ENCODE measurements around the gene NFIA.

NFIA gene

DNA sequence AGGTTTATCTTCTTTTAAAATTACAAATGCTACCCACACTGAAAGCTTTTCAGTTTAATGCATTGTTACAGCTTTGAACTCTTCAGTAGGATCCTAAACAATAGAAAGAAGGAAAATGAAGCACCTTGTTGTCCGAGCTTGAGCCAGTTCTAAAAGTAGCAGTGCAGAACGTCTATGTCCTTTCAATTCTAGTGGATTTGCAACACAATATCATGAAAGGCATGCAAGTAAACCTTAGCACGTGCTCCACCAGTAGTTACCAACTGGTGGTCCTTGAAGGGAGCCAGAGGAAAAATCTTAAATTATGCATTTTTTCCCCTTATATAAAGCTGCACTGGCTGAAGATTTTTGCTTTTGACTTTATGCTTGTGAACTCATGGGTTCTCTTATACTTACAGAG lies 208.2 kb downstream of the NFIA start:
- Histone ChIP-seq H3K79me2 (ENCODE audit: insufficient read depth, low read length) (no peaks in the 10 kb centered on the region), H3K9ac (ENCODE audit: low read depth, low read length, poor library complexity, severe bottlenecking) (no peak overlapping the region), H3K9me3 (ENCODE audit: insufficient read depth, low read depth, low read length) (no peaks in the 10 kb centered on the region), H4K20me1 (ENCODE audit: insufficient read depth, low read length, poor library complexity, severe bottlenecking) (no peaks in the 10 kb centered on the region), H3K36me3 (ENCODE audit: insufficient read depth, low read length) (no peaks in the 10 kb centered on the region), H3K9me2 (replicated peaks; ENCODE audit: low read depth, low read length) (no peaks in the 10 kb centered on the region), H3K27me3 (ENCODE audit: insufficient read depth, low read length, poor library complexity, severe bottlenecking) (no peaks in the 10 kb centered on the region), H3K4me1 (ENCODE audit: insufficient read depth, low read length, poor library complexity, severe bottlenecking) (no peaks in the 10 kb centered on the region), H3K4me2 (ENCODE audit: low read depth, low read length, poor library complexity, severe bottlenecking) (no peak overlapping the region), H3F3A (ENCODE audit: low read depth) (no peaks in the 10 kb centered on the region), H3K4me3 (ENCODE audit: low read length, poor library complexity, severe bottlenecking) (no peak overlapping the region), H2AFZ (ENCODE audit: low read length) (no peak overlapping the region)
- TF ChIP-seq EZH2phosphoT487 (IDR thresholded peaks at IDR 0.05; ENCODE audit: borderline replicate concordance), result no peak
- TF ChIP-seq, protein P1, sequence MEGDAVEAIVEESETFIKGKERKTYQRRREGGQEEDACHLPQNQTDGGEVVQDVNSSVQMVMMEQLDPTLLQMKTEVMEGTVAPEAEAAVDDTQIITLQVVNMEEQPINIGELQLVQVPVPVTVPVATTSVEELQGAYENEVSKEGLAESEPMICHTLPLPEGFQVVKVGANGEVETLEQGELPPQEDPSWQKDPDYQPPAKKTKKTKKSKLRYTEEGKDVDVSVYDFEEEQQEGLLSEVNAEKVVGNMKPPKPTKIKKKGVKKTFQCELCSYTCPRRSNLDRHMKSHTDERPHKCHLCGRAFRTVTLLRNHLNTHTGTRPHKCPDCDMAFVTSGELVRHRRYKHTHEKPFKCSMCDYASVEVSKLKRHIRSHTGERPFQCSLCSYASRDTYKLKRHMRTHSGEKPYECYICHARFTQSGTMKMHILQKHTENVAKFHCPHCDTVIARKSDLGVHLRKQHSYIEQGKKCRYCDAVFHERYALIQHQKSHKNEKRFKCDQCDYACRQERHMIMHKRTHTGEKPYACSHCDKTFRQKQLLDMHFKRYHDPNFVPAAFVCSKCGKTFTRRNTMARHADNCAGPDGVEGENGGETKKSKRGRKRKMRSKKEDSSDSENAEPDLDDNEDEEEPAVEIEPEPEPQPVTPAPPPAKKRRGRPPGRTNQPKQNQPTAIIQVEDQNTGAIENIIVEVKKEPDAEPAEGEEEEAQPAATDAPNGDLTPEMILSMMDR (conservative IDR thresholded peaks at IDR 0.05; ENCODE audit: low read length), result no peak

GRCh38 chr1:61293197-61293596 lies 210.8 kb downstream of the NFIA start:
- no peak overlapping the region for H3K9ac ChIP-seq (ENCODE audit: low read depth, low read length, poor library complexity, severe bottlenecking)
- H2AFZ ChIP-seq (ENCODE audit: low read length), result no peak overlapping the region
- no peaks in the 10 kb centered on the region for H3K36me3 ChIP-seq (ENCODE audit: insufficient read depth, low read length)
- no peaks in the 10 kb centered on the region for H3K9me3 ChIP-seq (ENCODE audit: insufficient read depth, low read depth, low read length)
- no peaks in the 10 kb centered on the region for H3K9me2 ChIP-seq (replicated peaks; ENCODE audit: low read depth, low read length)
- no peaks in the 10 kb centered on the region for H3K27me3 ChIP-seq (ENCODE audit: insufficient read depth, low read length, poor library complexity, severe bottlenecking)
- no peak overlapping the region for H3K4me2 ChIP-seq (ENCODE audit: low read depth, low read length, poor library complexity, severe bottlenecking)
- TF ChIP-seq EZH2phosphoT487 (IDR thresholded peaks at IDR 0.05; ENCODE audit: borderline replicate concordance), result no peak
- TF ChIP-seq, protein P1 (conservative IDR thresholded peaks at IDR 0.05; ENCODE audit: low read length), result no peak
- no peak overlapping the region for H3K4me3 ChIP-seq (ENCODE audit: low read length, poor library complexity, severe bottlenecking)
- H4K20me1 ChIP-seq (ENCODE audit: insufficient read depth, low read length, poor library complexity, severe bottlenecking), result no peaks in the 10 kb centered on the region
- H3F3A ChIP-seq (ENCODE audit: low read depth), result no peaks in the 10 kb centered on the region
- H3K79me2 ChIP-seq (ENCODE audit: insufficient read depth, low read length), result no peaks in the 10 kb centered on the region
- peaks cover 9% of the 10 kb centered on the region for H3K4me1 ChIP-seq (ENCODE audit: insufficient read depth, low read length, poor library complexity, severe bottlenecking)

DNA sequence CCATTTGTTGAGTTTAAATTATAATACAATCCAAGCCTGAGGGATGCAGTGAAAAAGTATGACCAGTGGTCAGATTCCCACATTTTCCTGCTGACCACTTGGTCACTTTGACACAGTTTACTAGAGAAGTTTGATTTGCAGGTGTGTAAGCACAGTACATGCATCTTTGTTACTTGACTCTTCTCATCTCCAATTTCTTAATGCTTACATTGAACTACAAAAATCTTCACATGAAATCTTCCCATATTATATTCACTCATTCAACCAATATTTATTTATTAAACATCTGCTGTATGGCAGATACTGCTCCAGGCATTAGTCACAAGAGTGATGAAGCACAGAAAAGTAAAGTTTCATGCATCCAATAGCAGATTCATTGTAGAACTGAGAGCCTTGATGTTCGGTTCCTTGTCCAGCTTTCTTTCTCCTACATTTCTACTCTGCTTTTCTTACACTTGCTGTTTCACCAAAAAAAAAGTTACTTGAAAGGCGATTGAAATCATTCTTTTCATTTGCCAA lies 211.7 kb downstream of the NFIA start:
- Histone ChIP-seq H3K9ac (ENCODE audit: low read depth, low read length, poor library complexity, severe bottlenecking) (no peak overlapping the region), H3K4me3 (ENCODE audit: low read length, poor library complexity, severe bottlenecking) (no peak overlapping the region), H3K36me3 (ENCODE audit: insufficient read depth, low read length) (no peaks in the 10 kb centered on the region), H3K4me1 (ENCODE audit: insufficient read depth, low read length, poor library complexity, severe bottlenecking) (peaks cover 9% of the 10 kb centered on the region), H3K9me2 (replicated peaks; ENCODE audit: low read depth, low read length) (no peaks in the 10 kb centered on the region), H3K27me3 (ENCODE audit: insufficient read depth, low read length, poor library complexity, severe bottlenecking) (no peaks in the 10 kb centered on the region), H3K9me3 (ENCODE audit: insufficient read depth, low read depth, low read length) (no peaks in the 10 kb centered on the region), H3F3A (ENCODE audit: low read depth) (no peaks in the 10 kb centered on the region), H2AFZ (ENCODE audit: low read length) (no peak overlapping the region), H3K79me2 (ENCODE audit: insufficient read depth, low read length) (no peaks in the 10 kb centered on the region), H4K20me1 (ENCODE audit: insufficient read depth, low read length, poor library complexity, severe bottlenecking) (no peaks in the 10 kb centered on the region), H3K4me2 (ENCODE audit: low read depth, low read length, poor library complexity, severe bottlenecking) (no peak overlapping the region)
- TF ChIP-seq, protein P1 (conservative IDR thresholded peaks at IDR 0.05; ENCODE audit: low read length), result no peak
- no peak for TF ChIP-seq EZH2phosphoT487 (IDR thresholded peaks at IDR 0.05; ENCODE audit: borderline replicate concordance)

Measured in Loucy (cell line).